HEK293 (cell line): ENCODE measurements around the gene ASPSCR1.
A peak's percentile ranks its signal among the peaks of the same experiment; 100 is the strongest.

Experiments used
- HOXD13 ChIP-seq: sonication (generic); formaldehyde crosslinking; IDR thresholded peaks from 2 replicates; pipeline ENCODE4 v1.8.0; 2022; ENCODE audit warnings: missing genetic modification reagents, borderline replicate concordance
- MZF1 ChIP-seq: fragments of 450-650 bp; formaldehyde crosslinking; IDR thresholded peaks from 2 replicates; pipeline ENCODE4 v1.5.1; 2017; ENCODE audit warnings: missing biosample characterization, missing genetic modification characterization, borderline replicate concordance
- PRDM1 ChIP-seq: fragments of 450-650 bp; formaldehyde crosslinking; IDR thresholded peaks from 2 replicates; pipeline ENCODE4; 2016; ENCODE audit warnings: missing biosample characterization, missing genetic modification characterization
- RBAK ChIP-seq: fragments of 450-650 bp; formaldehyde crosslinking; IDR thresholded peaks from 2 replicates; pipeline ENCODE4 v1.5.1; 2016; ENCODE audit warnings: missing biosample characterization, missing genetic modification characterization
- REPIN1 ChIP-seq: fragments of 450-650 bp; formaldehyde crosslinking; IDR thresholded peaks from 2 replicates; pipeline ENCODE4 v1.5.1; 2017; ENCODE audit warnings: missing biosample characterization, missing genetic modification characterization, low read depth
- SALL2 ChIP-seq: fragments of 450-650 bp; formaldehyde crosslinking; IDR thresholded peaks from 2 replicates; pipeline ENCODE4 v1.5.0; 2017; ENCODE audit warnings: missing biosample characterization, mild to moderate bottlenecking, missing genetic modification characterization, borderline replicate concordance
- ZFP41 ChIP-seq: fragments of 450-650 bp; formaldehyde crosslinking; IDR thresholded peaks from 2 replicates; pipeline ENCODE4 v1.5.1; 2016; ENCODE audit warnings: missing biosample characterization, missing genetic modification characterization, borderline replicate concordance
- ZNF132 ChIP-seq: fragments of 450-650 bp; formaldehyde crosslinking; IDR thresholded peaks from 2 replicates; pipeline ENCODE4 v1.5.1; 2017; ENCODE audit warnings: missing biosample characterization, missing genetic modification characterization, borderline replicate concordance
- ZNF140 ChIP-seq: fragments of 450-650 bp; formaldehyde crosslinking; IDR thresholded peaks from 2 replicates; pipeline ENCODE4 v1.5.1; 2016; ENCODE audit warnings: missing biosample characterization, missing genetic modification characterization
- ZNF157 ChIP-seq: fragments of 450-650 bp; formaldehyde crosslinking; IDR thresholded peaks from 2 replicates; pipeline ENCODE4 v1.5.1; 2016; ENCODE audit warnings: missing biosample characterization, missing genetic modification characterization
- ZNF16 ChIP-seq: fragments of 450-650 bp; formaldehyde crosslinking; IDR thresholded peaks from 2 replicates; pipeline ENCODE4 v1.5.1; 2016; ENCODE audit warnings: low read depth, missing biosample characterization, missing genetic modification characterization
- ZNF169 ChIP-seq: fragments of 450-650 bp; formaldehyde crosslinking; IDR thresholded peaks from 2 replicates; pipeline ENCODE4 v1.5.1; 2016; ENCODE audit warnings: missing biosample characterization, missing genetic modification characterization
- ZNF19 ChIP-seq: fragments of 450-650 bp; formaldehyde crosslinking; IDR thresholded peaks from 2 replicates; pipeline ENCODE4; 2016; ENCODE audit warnings: missing biosample characterization, missing genetic modification characterization, low read depth
- ZNF211 ChIP-seq: fragments of 450-650 bp; formaldehyde crosslinking; IDR thresholded peaks from 2 replicates; pipeline ENCODE4 v1.5.1; 2016; ENCODE audit warnings: low read depth, missing biosample characterization, missing genetic modification characterization
- ZNF324 ChIP-seq: fragments of 450-650 bp; formaldehyde crosslinking; IDR thresholded peaks from 2 replicates; pipeline ENCODE4 v1.5.1; 2016; ENCODE audit warnings: missing biosample characterization, missing genetic modification characterization
- ZNF426 ChIP-seq: fragments of 450-650 bp; formaldehyde crosslinking; IDR thresholded peaks from 2 replicates; pipeline ENCODE4 v1.5.1; 2017; ENCODE audit warnings: missing biosample characterization, missing genetic modification characterization, mild to moderate bottlenecking, inconsistent platforms, moderate library complexity
- ZNF530 ChIP-seq: fragments of 450-650 bp; formaldehyde crosslinking; IDR thresholded peaks from 2 replicates; pipeline ENCODE4 v1.5.1; 2016; ENCODE audit warnings: low read depth, missing biosample characterization, missing genetic modification characterization
- ZNF571 ChIP-seq: fragments of 450-650 bp; formaldehyde crosslinking; IDR thresholded peaks from 2 replicates; pipeline ENCODE4 v1.5.0; 2017; ENCODE audit warnings: missing biosample characterization, missing genetic modification characterization
- ZNF610 ChIP-seq: fragments of 450-650 bp; formaldehyde crosslinking; IDR thresholded peaks from 2 replicates; pipeline ENCODE4 v1.5.1; 2016; ENCODE audit warnings: missing biosample characterization, missing genetic modification characterization, borderline replicate concordance
- ZNF624 ChIP-seq: fragments of 450-650 bp; formaldehyde crosslinking; IDR thresholded peaks from 2 replicates; pipeline ENCODE4 v1.5.1; 2017; ENCODE audit warnings: missing biosample characterization, missing genetic modification characterization
- ZNF658 ChIP-seq: fragments of 450-650 bp; formaldehyde crosslinking; IDR thresholded peaks from 2 replicates; pipeline ENCODE4; 2016; ENCODE audit warnings: missing biosample characterization, missing genetic modification characterization
- ZNF701 ChIP-seq: fragments of 450-650 bp; formaldehyde crosslinking; IDR thresholded peaks from 2 replicates; pipeline ENCODE4 v1.5.1; 2016; ENCODE audit warnings: missing biosample characterization, missing genetic modification characterization
- ZSCAN16 ChIP-seq: fragments of 450-650 bp; formaldehyde crosslinking; IDR thresholded peaks from 2 replicates; pipeline ENCODE4 v1.5.1; 2016; ENCODE audit warnings: missing biosample characterization, missing genetic modification characterization
- ZSCAN23 ChIP-seq: fragments of 450-650 bp; formaldehyde crosslinking; IDR thresholded peaks from 2 replicates; pipeline ENCODE4 v1.5.1; 2016; ENCODE audit warnings: missing biosample characterization, missing genetic modification characterization
- TF ChIP-seq, protein P1 (sequence below): fragments of 450-650 bp; formaldehyde crosslinking; IDR thresholded peaks from 2 replicates; pipeline ENCODE4 v1.5.1; 2016; ENCODE audit warnings: missing biosample characterization, missing genetic modification characterization
- TF ChIP-seq, protein P2 (sequence below): fragments of 450-650 bp; formaldehyde crosslinking; IDR thresholded peaks from 2 replicates; pipeline ENCODE4 v1.5.1; 2016; ENCODE audit warnings: missing biosample characterization, missing genetic modification characterization
- TF ChIP-seq, protein P3 (sequence below): fragments of 450-650 bp; formaldehyde crosslinking; IDR thresholded peaks from 2 replicates; pipeline ENCODE4 v1.5.1; 2017; ENCODE audit warnings: missing biosample characterization, missing genetic modification characterization
- TF ChIP-seq, protein P4 (sequence below): fragments of 450-650 bp; formaldehyde crosslinking; IDR thresholded peaks from 2 replicates; pipeline ENCODE4 v1.5.1; 2016; ENCODE audit warnings: missing biosample characterization, missing genetic modification characterization
- TF ChIP-seq, protein P5 (sequence below): fragments of 450-650 bp; formaldehyde crosslinking; IDR thresholded peaks from 2 replicates; pipeline ENCODE4 v1.5.1; 2017; ENCODE audit warnings: missing biosample characterization, missing genetic modification characterization

ASPSCR1 gene

DNA sequence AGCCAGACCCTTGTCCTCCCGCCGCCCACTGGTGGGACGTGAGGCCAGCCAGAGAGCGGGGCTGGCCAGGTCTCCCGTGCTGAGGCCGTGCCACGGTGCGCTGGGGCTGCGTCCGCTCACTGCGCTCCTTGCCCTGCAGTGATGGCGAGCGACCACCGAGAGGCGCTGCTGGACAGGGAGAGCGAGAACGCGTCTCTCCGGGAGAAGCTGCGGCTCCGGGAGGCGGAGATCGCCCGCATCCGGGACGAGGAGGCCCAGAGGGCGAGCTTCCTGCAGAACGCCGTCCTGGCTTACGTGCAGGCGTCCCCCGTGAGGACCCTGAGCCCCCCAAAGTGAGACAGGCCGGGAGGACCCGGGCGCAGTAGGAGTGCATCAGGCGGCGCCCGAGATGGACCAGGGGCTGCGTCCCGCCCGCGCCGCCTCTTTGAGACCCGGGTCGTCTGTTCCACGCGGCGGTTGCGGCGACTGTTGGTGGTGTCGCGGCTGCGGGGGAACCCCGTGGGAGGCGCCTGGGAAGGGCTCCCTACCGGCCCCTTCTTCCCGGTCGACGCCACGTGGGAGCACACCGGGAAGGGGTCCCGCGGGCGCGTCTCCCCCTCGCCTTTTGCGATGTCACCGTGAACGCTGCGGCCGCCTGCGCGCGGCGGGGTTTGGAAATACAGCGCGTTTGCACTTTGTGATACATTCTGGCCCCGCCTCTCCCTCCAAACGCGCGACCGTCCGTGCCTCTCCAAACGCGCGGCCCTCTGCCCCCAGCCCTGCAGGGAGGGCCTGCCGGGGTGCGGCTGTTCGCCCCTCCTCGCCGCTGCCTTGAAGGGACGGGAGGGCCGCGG is 53.3 kb downstream of the ASPSCR1 start (continued):
- TF ChIP-seq, protein P1, sequence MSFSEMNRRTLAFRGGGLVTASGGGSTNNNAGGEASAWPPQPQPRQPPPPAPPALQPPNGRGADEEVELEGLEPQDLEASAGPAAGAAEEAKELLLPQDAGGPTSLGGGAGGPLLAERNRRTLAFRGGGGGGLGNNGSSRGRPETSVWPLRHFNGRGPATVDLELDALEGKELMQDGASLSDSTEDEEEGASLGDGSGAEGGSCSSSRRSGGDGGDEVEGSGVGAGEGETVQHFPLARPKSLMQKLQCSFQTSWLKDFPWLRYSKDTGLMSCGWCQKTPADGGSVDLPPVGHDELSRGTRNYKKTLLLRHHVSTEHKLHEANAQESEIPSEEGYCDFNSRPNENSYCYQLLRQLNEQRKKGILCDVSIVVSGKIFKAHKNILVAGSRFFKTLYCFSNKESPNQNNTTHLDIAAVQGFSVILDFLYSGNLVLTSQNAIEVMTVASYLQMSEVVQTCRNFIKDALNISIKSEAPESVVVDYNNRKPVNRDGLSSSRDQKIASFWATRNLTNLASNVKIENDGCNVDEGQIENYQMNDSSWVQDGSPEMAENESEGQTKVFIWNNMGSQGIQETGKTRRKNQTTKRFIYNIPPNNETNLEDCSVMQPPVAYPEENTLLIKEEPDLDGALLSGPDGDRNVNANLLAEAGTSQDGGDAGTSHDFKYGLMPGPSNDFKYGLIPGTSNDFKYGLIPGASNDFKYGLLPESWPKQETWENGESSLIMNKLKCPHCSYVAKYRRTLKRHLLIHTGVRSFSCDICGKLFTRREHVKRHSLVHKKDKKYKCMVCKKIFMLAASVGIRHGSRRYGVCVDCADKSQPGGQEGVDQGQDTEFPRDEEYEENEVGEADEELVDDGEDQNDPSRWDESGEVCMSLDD (tag by site-specific recombination), result peak; percentile 76
- TF ChIP-seq HOXD13 (CRISPR knock-in tag) (no peak), PRDM1 (tag by site-specific recombination) (no peak), ZNF571 (tag by site-specific recombination) (no peak), REPIN1 (tag by site-specific recombination) (no peak), ZSCAN16 (tag by site-specific recombination) (0 out of 2 replicates have a peak, but pooled peaks have one; percentile 26), ZNF169 (tag by site-specific recombination) (no peak), ZNF16 (tag by site-specific recombination) (no peak), ZNF530 (tag by site-specific recombination) (no peak), ZNF19 (tag by site-specific recombination) (no peak), RBAK (tag by site-specific recombination) (no peak), ZNF140 (tag by site-specific recombination) (no peak), ZNF658 (tag by site-specific recombination) (no peak), ZNF426 (no peak), ZNF701 (tag by site-specific recombination) (no peak), ZNF211 (no peak), ZNF132 (tag by site-specific recombination) (no peak), SALL2 (tag by site-specific recombination) (no peak), MZF1 (tag by site-specific recombination) (no peak), ZNF324 (tag by site-specific recombination) (no peak; the same call in 1 of the 2 replicates), ZNF610 (tag by site-specific recombination) (no peak), ZNF157 (tag by site-specific recombination) (no peak), ZSCAN23 (tag by site-specific recombination) (no peak), ZFP41 (tag by site-specific recombination) (no peak), ZNF624 (tag by site-specific recombination) (no peak)
- TF ChIP-seq, protein P2, sequence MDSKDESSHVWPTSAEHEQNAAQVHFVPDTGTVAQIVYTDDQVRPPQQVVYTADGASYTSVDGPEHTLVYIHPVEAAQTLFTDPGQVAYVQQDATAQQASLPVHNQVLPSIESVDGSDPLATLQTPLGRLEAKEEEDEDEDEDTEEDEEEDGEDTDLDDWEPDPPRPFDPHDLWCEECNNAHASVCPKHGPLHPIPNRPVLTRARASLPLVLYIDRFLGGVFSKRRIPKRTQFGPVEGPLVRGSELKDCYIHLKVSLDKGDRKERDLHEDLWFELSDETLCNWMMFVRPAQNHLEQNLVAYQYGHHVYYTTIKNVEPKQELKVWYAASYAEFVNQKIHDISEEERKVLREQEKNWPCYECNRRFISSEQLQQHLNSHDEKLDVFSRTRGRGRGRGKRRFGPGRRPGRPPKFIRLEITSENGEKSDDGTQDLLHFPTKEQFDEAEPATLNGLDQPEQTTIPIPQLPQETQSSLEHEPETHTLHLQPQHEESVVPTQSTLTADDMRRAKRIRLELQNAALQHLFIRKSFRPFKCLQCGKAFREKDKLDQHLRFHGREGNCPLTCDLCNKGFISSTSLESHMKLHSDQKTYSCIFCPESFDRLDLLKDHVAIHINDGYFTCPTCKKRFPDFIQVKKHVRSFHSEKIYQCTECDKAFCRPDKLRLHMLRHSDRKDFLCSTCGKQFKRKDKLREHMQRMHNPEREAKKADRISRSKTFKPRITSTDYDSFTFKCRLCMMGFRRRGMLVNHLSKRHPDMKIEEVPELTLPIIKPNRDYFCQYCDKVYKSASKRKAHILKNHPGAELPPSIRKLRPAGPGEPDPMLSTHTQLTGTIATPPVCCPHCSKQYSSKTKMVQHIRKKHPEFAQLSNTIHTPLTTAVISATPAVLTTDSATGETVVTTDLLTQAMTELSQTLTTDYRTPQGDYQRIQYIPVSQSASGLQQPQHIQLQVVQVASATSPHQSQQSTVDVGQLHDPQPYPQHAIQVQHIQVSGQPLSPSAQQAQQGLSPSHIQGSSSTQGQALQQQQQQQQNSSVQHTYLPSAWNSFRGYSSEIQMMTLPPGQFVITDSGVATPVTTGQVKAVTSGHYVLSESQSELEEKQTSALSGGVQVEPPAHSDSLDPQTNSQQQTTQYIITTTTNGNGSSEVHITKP (tag by site-specific recombination), result 0 out of 2 replicates have a peak, but pooled peaks have one; percentile 23
- TF ChIP-seq, protein P3, sequence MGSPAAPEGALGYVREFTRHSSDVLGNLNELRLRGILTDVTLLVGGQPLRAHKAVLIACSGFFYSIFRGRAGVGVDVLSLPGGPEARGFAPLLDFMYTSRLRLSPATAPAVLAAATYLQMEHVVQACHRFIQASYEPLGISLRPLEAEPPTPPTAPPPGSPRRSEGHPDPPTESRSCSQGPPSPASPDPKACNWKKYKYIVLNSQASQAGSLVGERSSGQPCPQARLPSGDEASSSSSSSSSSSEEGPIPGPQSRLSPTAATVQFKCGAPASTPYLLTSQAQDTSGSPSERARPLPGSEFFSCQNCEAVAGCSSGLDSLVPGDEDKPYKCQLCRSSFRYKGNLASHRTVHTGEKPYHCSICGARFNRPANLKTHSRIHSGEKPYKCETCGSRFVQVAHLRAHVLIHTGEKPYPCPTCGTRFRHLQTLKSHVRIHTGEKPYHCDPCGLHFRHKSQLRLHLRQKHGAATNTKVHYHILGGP (tag by site-specific recombination), result no peak
- TF ChIP-seq, protein P4, sequence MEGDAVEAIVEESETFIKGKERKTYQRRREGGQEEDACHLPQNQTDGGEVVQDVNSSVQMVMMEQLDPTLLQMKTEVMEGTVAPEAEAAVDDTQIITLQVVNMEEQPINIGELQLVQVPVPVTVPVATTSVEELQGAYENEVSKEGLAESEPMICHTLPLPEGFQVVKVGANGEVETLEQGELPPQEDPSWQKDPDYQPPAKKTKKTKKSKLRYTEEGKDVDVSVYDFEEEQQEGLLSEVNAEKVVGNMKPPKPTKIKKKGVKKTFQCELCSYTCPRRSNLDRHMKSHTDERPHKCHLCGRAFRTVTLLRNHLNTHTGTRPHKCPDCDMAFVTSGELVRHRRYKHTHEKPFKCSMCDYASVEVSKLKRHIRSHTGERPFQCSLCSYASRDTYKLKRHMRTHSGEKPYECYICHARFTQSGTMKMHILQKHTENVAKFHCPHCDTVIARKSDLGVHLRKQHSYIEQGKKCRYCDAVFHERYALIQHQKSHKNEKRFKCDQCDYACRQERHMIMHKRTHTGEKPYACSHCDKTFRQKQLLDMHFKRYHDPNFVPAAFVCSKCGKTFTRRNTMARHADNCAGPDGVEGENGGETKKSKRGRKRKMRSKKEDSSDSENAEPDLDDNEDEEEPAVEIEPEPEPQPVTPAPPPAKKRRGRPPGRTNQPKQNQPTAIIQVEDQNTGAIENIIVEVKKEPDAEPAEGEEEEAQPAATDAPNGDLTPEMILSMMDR (tag by site-specific recombination), result peak; percentile 99
- TF ChIP-seq, protein P5, sequence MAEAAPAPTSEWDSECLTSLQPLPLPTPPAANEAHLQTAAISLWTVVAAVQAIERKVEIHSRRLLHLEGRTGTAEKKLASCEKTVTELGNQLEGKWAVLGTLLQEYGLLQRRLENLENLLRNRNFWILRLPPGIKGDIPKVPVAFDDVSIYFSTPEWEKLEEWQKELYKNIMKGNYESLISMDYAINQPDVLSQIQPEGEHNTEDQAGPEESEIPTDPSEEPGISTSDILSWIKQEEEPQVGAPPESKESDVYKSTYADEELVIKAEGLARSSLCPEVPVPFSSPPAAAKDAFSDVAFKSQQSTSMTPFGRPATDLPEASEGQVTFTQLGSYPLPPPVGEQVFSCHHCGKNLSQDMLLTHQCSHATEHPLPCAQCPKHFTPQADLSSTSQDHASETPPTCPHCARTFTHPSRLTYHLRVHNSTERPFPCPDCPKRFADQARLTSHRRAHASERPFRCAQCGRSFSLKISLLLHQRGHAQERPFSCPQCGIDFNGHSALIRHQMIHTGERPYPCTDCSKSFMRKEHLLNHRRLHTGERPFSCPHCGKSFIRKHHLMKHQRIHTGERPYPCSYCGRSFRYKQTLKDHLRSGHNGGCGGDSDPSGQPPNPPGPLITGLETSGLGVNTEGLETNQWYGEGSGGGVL (tag by site-specific recombination), result peak; percentile 12; the same call in 1 of the 2 replicates
